Right renal pelvis (tissue), 4 donors: Measurements from ENCODE around the gene LUC7L2. TPM values are rescaled to one million over a fixed set of nuclear protein-coding genes. Genes with fewer than 3 reads are reported as not detected.
"Not testable (repeated sequence)": the region's sequence is repeated elsewhere in the genome, so short reads cannot be mapped to it uniquely, and the experiment has no call there.

Source experiments
- DNase-seq, 4 donors: peaks; one replicate each; pipeline ENCODE4 v3.0.0-alpha.2; 2013; ENCODE audit warnings: low read depth in 4 of 4, low spot score in 3 of 4, missing footprints in 1 of 4
- polyA plus RNA-seq, 4 donors: library from polyadenylated mRNA; unstranded; fragments of 120-200 nt; gene quantifications; one replicate each; pipeline ENCODE4 v1.2.1, GENCODE V29; 2013; ENCODE audit not compliant: insufficient read length in 4 of 4

Gene LUC7L2
- 100 to 1,000 TPM; 112 to 164 (median 141) TPM for polyA plus RNA-seq

- peak; percentile 98 to 100 (median 98) for DNase-seq
Observed at GRCh38 chr7:139359366-139360209, at the start of gene LUC7L2. Gene LUC7L2, plus strand, starts transcription at chr7:139359894. Its CDS starts 368 bp downstream, at chr7:139360262.

- no peak for DNase-seq
Observed at GRCh38 chr7:139317939-139318505, 41.7 kb upstream of the LUC7L2 start.

- DNase-seq: no peak
Observed at GRCh38 chr7:139321071-139321745, 38.5 kb upstream of the LUC7L2 start.

- not testable (repeated sequence) for DNase-seq
Observed at GRCh38 chr7:139324709-139325108, 35.0 kb upstream of the LUC7L2 start.

GRCh38 chr7:139328375-139328774, 31.3 kb upstream of the LUC7L2 start:
- DNase-seq: no peak

- DNase-seq: no peak
Observed at GRCh38 chr7:139329119-139329518, 30.6 kb upstream of the LUC7L2 start.

GRCh38 chr7:139330333-139331030, 29.2 kb upstream of the LUC7L2 start:
- no peak for DNase-seq

- DNase-seq: no peak
Observed at GRCh38 chr7:139332697-139333359, 26.9 kb upstream of the LUC7L2 start.

GRCh38 chr7:139333443-139333842, 26.3 kb upstream of the LUC7L2 start:
- DNase-seq: not testable (repeated sequence)

GRCh38 chr7:139334399-139335150, 25.1 kb upstream of the LUC7L2 start:
- DNase-seq: no peak

- DNase-seq: no peak
Observed at GRCh38 chr7:139339025-139339424, 20.7 kb upstream of the LUC7L2 start.

- no peak for DNase-seq
Observed at GRCh38 chr7:139339698-139340036, 20.0 kb upstream of the LUC7L2 start.

- peak; percentile 99 to 100 (median 100) for DNase-seq
Observed at GRCh38 chr7:139340037-139340807, 19.5 kb upstream of the LUC7L2 start.

- DNase-seq: no peak
Observed at GRCh38 chr7:139340808-139341057, 19.0 kb upstream of the LUC7L2 start.

- DNase-seq: peak; percentile 85 to 91 (median 89)
Observed at GRCh38 chr7:139341058-139341775, 18.5 kb upstream of the LUC7L2 start, which contains the start of gene FMC1. Gene FMC1, plus strand, starts transcription at chr7:139341337. Its CDS starts 48 bp downstream, at chr7:139341385.

- DNase-seq: no peak
Observed at GRCh38 chr7:139341776-139342226, 17.9 kb upstream of the LUC7L2 start.

- DNase-seq: no peak
Observed at GRCh38 chr7:139345042-139345441, 14.7 kb upstream of the LUC7L2 start.

GRCh38 chr7:139351027-139351426, 8.7 kb upstream of the LUC7L2 start:
- DNase-seq: no peak
